SK-N-SH (cell line): ENCODE data around the gene MAP4K4.

Source experiments
- EP300 ChIP-seq, 2 experiments: IDR thresholded peaks; 2 replicates each; pipeline versions ENCODE4 v1.4.0 to v1.6.1; 2012; ENCODE audit warnings: borderline replicate concordance in 1 of 2, low read depth in 1 of 2, low read length in 1 of 2
- EZH2phosphoT487 ChIP-seq: fragments of 200-600 bp; sonication (generic); IDR thresholded peaks from 2 replicates; pipeline ENCODE4 v1.6.1; 2017; ENCODE audit warnings: low read depth, mixed run types, mild to moderate bottlenecking, antibody characterized with exemption, moderate library complexity, borderline replicate concordance
- JUND ChIP-seq: IDR thresholded peaks from 2 replicates; pipeline ENCODE4 v1.4.0; 2012
- RAD21 ChIP-seq: IDR thresholded peaks from 2 replicates; pipeline ENCODE4 v1.6.1; 2012; ENCODE audit warnings: mild to moderate bottlenecking, low read length
- RFX5 ChIP-seq: IDR thresholded peaks from 2 replicates; pipeline ENCODE4 v1.6.1; 2012; ENCODE audit warnings: mild to moderate bottlenecking, improper control_type of control experiment, low read length
- TAF1 ChIP-seq: IDR thresholded peaks from 2 replicates; pipeline ENCODE4 v1.6.1; 2012; ENCODE audit warnings: low read depth, mild to moderate bottlenecking, low read length, moderate library complexity, borderline replicate concordance
- YY1 ChIP-seq: IDR thresholded peaks from 2 replicates; pipeline ENCODE4 v1.4.0; 2012; ENCODE audit warnings: low read depth, mild to moderate bottlenecking
- TF ChIP-seq, protein P1 (sequence below): fragments of 200-600 bp; sonication (generic); IDR thresholded peaks from 2 replicates; pipeline ENCODE4 v1.6.1; 2017; ENCODE audit warnings: antibody characterized with exemption, mild to moderate bottlenecking, moderate library complexity
- TF ChIP-seq, protein P2 (sequence below): fragments of 150-350 bp; IDR thresholded peaks from 2 replicates; pipeline ENCODE4 v1.6.1; 2017; ENCODE audit warnings: antibody characterized with exemption, low read length, low read depth, borderline replicate concordance
- TF ChIP-seq, protein P3 (sequence below): IDR thresholded peaks from 2 replicates; pipeline ENCODE4 v1.4.0; 2012; ENCODE audit warnings: low read depth
- TF ChIP-seq, protein P4 (sequence below): IDR thresholded peaks from 2 replicates; pipeline ENCODE4 v1.4.0; 2012; ENCODE audit warnings: low read depth, borderline replicate concordance
- TF ChIP-seq, protein P5 (sequence below): IDR thresholded peaks from 2 replicates; pipeline ENCODE4; 2012

DNA sequence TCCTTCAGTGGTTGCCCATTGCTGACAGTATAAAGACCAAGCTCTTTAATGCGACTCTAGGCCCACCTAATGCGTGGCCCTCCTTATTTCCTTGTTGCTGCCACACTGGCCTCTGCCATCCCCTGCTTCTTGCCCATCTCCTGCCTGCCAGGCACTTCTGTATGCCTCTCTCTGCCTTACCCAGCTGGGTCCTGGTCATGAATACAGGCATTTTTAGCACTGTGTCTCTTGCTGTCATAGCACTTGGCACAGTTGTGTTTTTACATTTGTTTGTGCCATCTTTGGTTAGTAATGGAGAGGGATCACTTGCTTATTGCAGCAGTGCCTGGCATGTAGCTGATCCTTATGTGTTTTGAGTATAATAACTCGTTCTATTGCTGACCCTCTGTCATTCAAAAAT is 38.7 kb downstream of the MAP4K4 start:
- TF ChIP-seq, protein P1, sequence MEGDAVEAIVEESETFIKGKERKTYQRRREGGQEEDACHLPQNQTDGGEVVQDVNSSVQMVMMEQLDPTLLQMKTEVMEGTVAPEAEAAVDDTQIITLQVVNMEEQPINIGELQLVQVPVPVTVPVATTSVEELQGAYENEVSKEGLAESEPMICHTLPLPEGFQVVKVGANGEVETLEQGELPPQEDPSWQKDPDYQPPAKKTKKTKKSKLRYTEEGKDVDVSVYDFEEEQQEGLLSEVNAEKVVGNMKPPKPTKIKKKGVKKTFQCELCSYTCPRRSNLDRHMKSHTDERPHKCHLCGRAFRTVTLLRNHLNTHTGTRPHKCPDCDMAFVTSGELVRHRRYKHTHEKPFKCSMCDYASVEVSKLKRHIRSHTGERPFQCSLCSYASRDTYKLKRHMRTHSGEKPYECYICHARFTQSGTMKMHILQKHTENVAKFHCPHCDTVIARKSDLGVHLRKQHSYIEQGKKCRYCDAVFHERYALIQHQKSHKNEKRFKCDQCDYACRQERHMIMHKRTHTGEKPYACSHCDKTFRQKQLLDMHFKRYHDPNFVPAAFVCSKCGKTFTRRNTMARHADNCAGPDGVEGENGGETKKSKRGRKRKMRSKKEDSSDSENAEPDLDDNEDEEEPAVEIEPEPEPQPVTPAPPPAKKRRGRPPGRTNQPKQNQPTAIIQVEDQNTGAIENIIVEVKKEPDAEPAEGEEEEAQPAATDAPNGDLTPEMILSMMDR = no peak
- TF ChIP-seq TAF1 (no peak), RFX5 (no peak), EP300 (IDR thresholded peaks at IDR 0.05; ENCODE audit: borderline replicate concordance in 1 of 2, low read depth in 1 of 2, low read length in 1 of 2) (no peak), JUND (no peak), RAD21 (no peak), YY1 (no peak), EZH2phosphoT487 (no peak)
- TF ChIP-seq, protein P2, sequence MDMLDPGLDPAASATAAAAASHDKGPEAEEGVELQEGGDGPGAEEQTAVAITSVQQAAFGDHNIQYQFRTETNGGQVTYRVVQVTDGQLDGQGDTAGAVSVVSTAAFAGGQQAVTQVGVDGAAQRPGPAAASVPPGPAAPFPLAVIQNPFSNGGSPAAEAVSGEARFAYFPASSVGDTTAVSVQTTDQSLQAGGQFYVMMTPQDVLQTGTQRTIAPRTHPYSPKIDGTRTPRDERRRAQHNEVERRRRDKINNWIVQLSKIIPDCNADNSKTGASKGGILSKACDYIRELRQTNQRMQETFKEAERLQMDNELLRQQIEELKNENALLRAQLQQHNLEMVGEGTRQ = no peak
- TF ChIP-seq, protein P3, sequence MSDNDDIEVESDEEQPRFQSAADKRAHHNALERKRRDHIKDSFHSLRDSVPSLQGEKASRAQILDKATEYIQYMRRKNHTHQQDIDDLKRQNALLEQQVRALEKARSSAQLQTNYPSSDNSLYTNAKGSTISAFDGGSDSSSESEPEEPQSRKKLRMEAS = no peak
- TF ChIP-seq, protein P4, sequence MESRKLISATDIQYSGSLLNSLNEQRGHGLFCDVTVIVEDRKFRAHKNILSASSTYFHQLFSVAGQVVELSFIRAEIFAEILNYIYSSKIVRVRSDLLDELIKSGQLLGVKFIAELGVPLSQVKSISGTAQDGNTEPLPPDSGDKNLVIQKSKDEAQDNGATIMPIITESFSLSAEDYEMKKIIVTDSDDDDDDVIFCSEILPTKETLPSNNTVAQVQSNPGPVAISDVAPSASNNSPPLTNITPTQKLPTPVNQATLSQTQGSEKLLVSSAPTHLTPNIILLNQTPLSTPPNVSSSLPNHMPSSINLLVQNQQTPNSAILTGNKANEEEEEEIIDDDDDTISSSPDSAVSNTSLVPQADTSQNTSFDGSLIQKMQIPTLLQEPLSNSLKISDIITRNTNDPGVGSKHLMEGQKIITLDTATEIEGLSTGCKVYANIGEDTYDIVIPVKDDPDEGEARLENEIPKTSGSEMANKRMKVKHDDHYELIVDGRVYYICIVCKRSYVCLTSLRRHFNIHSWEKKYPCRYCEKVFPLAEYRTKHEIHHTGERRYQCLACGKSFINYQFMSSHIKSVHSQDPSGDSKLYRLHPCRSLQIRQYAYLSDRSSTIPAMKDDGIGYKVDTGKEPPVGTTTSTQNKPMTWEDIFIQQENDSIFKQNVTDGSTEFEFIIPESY = no peak
- TF ChIP-seq, protein P5, sequence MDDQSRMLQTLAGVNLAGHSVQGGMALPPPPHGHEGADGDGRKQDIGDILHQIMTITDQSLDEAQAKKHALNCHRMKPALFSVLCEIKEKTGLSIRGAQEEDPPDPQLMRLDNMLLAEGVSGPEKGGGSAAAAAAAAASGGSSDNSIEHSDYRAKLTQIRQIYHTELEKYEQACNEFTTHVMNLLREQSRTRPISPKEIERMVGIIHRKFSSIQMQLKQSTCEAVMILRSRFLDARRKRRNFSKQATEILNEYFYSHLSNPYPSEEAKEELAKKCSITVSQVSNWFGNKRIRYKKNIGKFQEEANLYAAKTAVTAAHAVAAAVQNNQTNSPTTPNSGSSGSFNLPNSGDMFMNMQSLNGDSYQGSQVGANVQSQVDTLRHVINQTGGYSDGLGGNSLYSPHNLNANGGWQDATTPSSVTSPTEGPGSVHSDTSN = no peak
